ENCODE data around the gene TMEM94.

The TMEM94 gene

GRCh38 chr17:75494326-75494877 is 38.0 kb downstream of the TMEM94 start:
- DNase-seq (ENCODE audit: low read depth in 2 of 2, low spot score in 1 of 2) = no peak

DNA sequence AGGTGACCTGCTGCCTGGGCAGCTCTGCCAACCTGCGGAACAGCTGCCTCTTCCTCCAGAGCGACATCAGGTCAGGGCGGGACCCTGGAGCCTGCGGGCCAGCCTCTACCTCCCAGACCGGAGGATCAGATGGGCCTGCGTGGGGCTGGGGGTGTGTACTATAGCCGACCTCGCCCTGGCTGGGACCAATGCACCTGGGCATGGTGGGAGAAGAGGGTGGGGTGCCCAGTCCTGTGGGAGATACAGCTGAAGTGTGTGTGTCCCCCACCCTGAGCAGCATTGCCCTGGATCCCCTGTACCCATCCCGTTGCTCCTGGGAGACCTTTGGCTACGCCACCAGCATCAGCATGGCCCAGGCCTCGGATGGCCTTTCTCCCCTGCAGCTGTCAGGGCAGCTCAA is 39.6 kb downstream of the TMEM94 start:
- DNase-seq (ENCODE audit: low read depth in 2 of 2, low spot score in 1 of 2) = no peak

- DNase-seq (ENCODE audit: low read depth in 2 of 2, low spot score in 1 of 2) = no peak
Observed at GRCh38 chr17:75498039-75498725, 41.7 kb downstream of the TMEM94 start.

DNA sequence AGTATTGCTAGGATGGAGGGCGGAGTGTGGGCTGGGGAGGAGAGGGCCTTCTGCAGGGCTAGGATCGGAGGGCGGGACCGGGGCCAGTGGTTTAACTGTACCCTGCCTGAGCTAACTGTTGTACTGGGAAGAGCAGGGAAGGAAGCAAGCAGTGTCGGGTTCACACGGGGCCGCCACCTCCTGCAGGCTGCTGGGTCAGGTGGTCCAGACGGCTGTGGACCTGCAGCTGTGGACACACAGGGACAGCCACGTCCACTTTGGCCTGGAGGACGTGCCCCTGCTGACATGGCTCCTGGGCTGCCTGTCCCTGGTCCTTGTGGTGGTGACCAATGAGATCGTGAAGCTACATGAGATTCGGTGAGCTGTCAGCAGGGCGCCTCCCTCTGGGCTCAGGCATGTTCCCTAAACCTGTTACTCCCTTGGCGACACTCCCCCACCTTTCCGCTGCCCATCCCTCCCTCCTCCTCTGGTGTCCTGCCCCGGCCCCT is 42.3 kb downstream of the TMEM94 start:
- DNase-seq (ENCODE audit: low read depth in 2 of 2, low spot score in 1 of 2) = no peak

GRCh38 chr17:75499313-75500022 is 43.0 kb downstream of the TMEM94 start:
- DNase-seq (ENCODE audit: low read depth in 2 of 2, low spot score in 1 of 2) = no peak

GRCh38 chr17:75500419-75501216 is 44.2 kb downstream of the TMEM94 start:
- DNase-seq (ENCODE audit: low read depth in 2 of 2, low spot score in 1 of 2) = no peak

DNA sequence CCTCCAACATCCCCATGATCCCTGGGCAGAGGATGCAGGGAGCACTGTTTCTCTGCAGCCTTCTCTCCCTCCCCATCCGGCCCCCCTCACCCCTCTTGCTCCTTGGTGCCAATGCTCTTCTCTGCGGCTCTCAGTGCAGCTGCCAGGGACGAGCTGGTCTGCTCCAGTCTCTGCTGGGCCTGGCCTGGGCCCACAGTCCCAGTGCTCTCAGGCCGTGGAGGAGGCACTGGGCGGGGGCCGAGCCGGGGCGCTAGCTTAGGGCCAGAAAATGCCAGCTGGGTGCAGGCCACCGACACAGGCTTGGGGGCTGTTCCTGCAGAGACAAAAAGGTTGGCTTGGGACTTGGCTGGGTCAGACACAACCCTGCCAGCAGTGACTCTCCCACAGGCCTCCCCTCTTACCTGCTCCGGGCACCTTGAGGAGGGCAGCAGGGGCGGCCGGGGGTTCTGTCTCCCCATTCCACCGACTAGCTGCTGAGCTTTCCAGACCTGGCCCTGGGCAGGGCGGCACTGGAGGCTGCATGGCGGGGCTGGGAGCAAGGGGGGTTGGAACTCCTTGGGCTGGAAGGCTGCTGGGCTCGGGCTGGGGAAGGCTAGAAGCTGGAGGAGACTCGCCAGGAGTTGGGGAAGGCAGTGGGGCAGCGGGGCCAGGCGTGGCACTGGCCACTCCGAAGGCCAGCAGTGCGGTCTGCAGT is 45.1 kb downstream of the TMEM94 start:
- DNase-seq (ENCODE audit: low read depth in 2 of 2, low spot score in 1 of 2) = no peak

GRCh38 chr17:75502072-75502720 is 45.8 kb downstream of the TMEM94 start:
- DNase-seq (ENCODE audit: low read depth in 2 of 2, low spot score in 1 of 2) = no peak

GRCh38 chr17:75502721-75503329 is 46.4 kb downstream of the TMEM94 start:
- no peak for DNase-seq (ENCODE audit: low read depth in 2 of 2, low spot score in 1 of 2)

- DNase-seq (ENCODE audit: low read depth in 2 of 2, low spot score in 1 of 2) = no peak
Observed at GRCh38 chr17:75503337-75503950, 47.0 kb downstream of the TMEM94 start.

DNA sequence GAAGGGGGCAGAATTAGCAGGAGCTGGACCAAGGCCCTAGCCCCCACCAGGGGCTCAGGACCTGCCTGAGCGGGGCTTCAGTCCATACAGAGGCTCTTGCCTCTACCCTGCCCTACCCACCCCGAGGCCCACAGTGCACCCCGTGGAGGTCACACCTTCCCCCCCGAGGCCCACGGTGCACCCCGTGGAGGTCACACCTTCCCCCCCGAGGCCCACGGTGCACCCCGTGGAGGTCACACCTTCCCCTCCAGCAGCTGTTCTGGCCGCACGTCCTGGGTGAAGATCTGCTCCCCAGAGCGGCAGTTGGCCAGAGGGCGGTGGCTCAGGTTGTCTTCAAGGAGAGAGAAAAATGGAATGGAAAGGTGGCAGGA is 47.5 kb downstream of the TMEM94 start:
- DNase-seq (ENCODE audit: low read depth in 2 of 2, low spot score in 1 of 2) = no peak

DNA sequence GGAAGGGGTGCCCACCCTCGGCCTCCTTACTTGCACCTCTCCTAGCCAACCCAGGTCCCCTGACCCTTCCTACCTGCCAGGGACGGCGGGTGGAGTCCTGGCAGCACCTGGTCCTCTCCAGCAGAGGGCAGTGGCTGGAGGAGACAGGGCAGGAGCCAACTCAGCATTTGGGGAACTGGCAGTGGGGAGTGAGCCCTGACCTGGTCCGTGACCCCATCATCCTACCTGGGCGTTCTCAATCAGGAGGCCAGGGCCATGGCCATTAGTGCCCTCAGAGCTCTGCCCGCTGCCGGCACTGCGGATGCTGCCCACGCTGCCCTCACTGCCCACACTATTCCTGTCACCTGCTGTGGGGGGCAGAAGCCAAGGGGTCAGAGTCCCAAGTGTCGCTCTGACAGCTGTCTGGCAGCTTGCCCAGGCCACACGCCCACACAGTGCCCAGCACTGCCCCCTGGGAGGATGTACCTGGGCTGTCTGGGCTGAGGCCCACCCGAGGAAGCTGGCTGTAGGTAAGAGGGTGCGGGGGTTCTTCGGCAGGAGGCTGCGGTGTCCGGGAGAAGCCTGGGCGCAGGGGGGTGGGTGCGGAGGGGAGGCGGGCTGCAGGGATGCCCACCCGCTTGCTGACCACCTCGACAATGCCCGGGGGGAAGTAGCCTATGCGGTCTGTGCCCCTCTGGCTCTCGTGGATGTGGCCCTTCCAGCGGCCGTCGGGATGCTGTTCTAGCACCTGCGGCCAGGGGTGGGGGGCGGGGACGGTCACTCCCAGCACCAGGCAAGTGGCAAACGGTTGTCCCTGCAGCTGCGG is 48.1 kb downstream of the TMEM94 start:
- no peak for DNase-seq (ENCODE audit: low read depth in 2 of 2, low spot score in 1 of 2)

DNA sequence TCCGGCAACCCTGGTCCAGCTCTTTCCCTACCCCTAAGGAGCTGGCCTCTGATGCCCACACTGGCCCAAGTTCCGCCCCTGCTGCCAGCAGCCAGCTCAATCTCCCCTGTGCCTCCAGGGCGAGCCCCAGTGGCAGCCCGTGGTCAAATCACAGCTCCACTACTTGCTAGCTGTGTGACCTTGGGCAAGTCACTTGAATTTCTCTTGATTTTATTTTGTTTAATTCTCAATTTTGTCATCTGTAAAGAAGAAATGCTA is 48.6 kb downstream of the TMEM94 start:
- DNase-seq (ENCODE audit: low read depth in 2 of 2, low spot score in 1 of 2) = no peak

DNA sequence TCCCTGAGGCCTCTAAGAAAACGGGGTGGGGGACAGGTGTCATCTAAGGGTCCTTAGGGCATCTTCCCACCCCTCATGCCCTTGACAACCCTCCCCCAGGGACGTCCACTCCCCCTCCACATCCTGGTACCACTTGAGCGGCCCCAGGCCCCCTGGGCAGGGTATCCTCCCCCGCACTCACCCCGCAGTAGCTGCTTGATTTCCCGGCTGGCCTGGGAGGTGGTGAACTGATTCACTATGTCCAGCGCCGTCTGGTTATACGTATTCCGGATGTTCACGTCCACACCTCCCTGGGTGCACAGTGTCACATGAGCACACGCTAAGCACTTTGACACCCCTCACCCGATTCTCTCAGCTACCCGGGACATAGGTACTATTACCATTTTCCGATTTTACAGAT is 49.2 kb downstream of the TMEM94 start:
- no peak for DNase-seq (ENCODE audit: low read depth in 2 of 2, low spot score in 1 of 2)

DNA sequence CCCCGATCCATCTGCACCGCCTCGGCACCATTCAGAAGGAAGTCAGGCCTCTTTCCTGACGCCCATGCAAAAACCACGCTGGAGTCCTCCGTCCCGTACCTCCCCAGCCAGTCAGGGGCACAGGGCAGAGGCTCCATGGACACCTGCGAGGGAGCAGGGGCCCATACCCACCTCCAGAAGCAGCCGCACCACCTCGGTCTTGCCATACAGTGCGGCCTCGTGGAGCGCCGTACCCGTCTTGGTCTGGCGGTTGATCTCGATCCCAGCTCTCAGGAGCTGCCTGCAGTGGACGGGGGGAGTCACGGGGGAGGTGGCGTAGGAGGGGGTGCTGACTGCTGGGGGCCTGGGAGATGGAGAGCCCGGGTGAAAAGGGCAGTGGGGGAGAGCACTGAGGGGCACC is 49.7 kb downstream of the TMEM94 start:
- no peak for DNase-seq (ENCODE audit: low read depth in 2 of 2, low spot score in 1 of 2)

DNA sequence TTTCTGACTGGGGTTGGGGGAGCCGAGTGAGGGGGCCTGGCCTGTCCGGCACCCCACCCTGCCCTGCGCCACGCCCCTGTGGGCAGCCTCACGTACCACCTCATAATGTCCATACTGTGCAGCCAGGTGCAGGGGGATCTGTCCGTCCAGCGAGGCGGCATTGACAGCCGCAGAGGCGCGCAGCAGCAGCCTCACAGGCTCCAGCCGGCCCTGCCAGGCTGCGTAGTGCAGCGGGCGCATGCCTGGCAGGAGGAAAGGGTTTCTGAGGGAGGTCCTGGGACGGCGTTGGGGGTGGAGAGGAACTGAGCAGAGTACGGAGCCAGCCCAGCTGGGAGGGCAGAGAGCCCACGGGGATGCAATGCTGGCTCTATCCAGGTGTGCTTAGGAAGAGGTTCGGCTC is 50.5 kb downstream of the TMEM94 start:
- DNase-seq (ENCODE audit: low read depth in 2 of 2, low spot score in 1 of 2) = no peak

- no peak for DNase-seq (ENCODE audit: low read depth in 2 of 2, low spot score in 1 of 2)
Observed at GRCh38 chr17:75507733-75508719, 51.6 kb downstream of the TMEM94 start.

GRCh38 chr17:75508931-75509361 is 52.5 kb downstream of the TMEM94 start:
- no peak for DNase-seq (ENCODE audit: low read depth in 2 of 2, low spot score in 1 of 2)
